ENCODE results near the gene LRP5.

The LRP5 gene

DNA sequence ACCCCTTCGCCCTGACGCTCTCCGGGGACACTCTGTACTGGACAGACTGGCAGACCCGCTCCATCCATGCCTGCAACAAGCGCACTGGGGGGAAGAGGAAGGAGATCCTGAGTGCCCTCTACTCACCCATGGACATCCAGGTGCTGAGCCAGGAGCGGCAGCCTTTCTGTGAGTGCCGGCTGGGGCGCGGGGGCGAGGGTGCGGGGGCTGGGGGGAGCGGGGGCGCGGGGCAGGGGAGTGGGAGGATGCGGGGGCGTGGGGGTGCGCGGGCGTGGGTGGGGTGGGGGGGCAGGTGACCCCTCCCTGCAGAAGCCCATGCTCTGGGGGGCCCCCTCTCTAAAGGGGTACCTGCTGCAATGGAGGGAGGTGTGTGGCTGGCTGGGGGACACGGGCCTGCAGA, 51.4 kb downstream of the LRP5 start:
- no peaks in the 10 kb centered on the region for H3K36me3 ChIP-seq (ENCODE audit: low read length)
- H3K4me2 ChIP-seq (ENCODE audit: low read depth, low read length, poor library complexity, severe bottlenecking), result no peak overlapping the region

DNA sequence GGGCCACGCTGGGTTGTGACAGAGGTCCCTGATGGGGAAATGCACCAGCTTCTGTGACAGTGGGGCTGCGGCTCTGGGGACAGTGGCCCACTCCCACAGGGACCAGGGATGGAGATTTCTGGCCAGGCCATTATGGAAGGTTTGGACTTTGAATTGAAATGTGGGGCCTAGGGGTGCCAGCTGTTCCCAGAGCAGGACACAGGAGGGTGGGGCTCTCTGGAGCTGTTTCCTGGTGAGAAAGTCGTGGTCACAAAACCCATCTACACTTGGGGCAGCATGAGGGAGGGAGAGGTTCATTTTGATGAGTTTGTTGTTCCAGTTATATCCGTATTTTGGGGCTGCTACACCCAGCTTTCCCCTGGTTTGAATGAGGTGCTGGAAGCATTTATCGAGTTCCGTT, 52.2 kb downstream of the LRP5 start:
- no peaks in the 10 kb centered on the region for H3K27me3 ChIP-seq (ENCODE audit: low read length)
- no peaks in the 10 kb centered on the region for H4K20me1 ChIP-seq (ENCODE audit: low read depth, low read length)
- H3K9me3 ChIP-seq (ENCODE audit: insufficient read depth, low read length), result no peaks in the 10 kb centered on the region
- no peak overlapping the region for H3K4me2 ChIP-seq (ENCODE audit: low read depth, low read length, poor library complexity, severe bottlenecking)
- TF ChIP-seq, protein P1, sequence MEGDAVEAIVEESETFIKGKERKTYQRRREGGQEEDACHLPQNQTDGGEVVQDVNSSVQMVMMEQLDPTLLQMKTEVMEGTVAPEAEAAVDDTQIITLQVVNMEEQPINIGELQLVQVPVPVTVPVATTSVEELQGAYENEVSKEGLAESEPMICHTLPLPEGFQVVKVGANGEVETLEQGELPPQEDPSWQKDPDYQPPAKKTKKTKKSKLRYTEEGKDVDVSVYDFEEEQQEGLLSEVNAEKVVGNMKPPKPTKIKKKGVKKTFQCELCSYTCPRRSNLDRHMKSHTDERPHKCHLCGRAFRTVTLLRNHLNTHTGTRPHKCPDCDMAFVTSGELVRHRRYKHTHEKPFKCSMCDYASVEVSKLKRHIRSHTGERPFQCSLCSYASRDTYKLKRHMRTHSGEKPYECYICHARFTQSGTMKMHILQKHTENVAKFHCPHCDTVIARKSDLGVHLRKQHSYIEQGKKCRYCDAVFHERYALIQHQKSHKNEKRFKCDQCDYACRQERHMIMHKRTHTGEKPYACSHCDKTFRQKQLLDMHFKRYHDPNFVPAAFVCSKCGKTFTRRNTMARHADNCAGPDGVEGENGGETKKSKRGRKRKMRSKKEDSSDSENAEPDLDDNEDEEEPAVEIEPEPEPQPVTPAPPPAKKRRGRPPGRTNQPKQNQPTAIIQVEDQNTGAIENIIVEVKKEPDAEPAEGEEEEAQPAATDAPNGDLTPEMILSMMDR (IDR thresholded peaks at IDR 0.05; ENCODE audit: insufficient read depth, low read length, poor library complexity, severe bottlenecking), result no peak
- TF ChIP-seq EZH2phosphoT487 (conservative IDR thresholded peaks at IDR 0.05; ENCODE audit: low read length), result no peak
- H3K27ac ChIP-seq (ENCODE audit: low read depth, low read length), result no peak overlapping the region
- H3F3A ChIP-seq (ENCODE audit: insufficient read depth), result no peaks in the 10 kb centered on the region
- no peak overlapping the region for H3K9ac ChIP-seq (ENCODE audit: low read length)
- no peak overlapping the region for H2AFZ ChIP-seq (ENCODE audit: low read depth, low read length, severe bottlenecking)
- no peaks in the 10 kb centered on the region for H3K79me2 ChIP-seq (ENCODE audit: insufficient read depth, low read length)
- H3K9me2 ChIP-seq (replicated peaks; ENCODE audit: insufficient read depth, low read length), result no peaks in the 10 kb centered on the region
- H3K4me3 ChIP-seq (ENCODE audit: insufficient read depth, low read length, poor library complexity, severe bottlenecking), result no peak overlapping the region
- H3K36me3 ChIP-seq (ENCODE audit: low read length), result no peaks in the 10 kb centered on the region

More for the DNA sequence above, 51.4 kb downstream of the LRP5 start:
- Histone ChIP-seq H3K27ac (ENCODE audit: low read depth, low read length) (no peak overlapping the region), H2AFZ (ENCODE audit: low read depth, low read length, severe bottlenecking) (no peak overlapping the region), H3K79me2 (ENCODE audit: insufficient read depth, low read length) (no peaks in the 10 kb centered on the region), H4K20me1 (ENCODE audit: low read depth, low read length) (no peaks in the 10 kb centered on the region), H3K9ac (ENCODE audit: low read length) (no peak overlapping the region), H3K4me3 (ENCODE audit: insufficient read depth, low read length, poor library complexity, severe bottlenecking) (no peak overlapping the region), H3K9me2 (replicated peaks; ENCODE audit: insufficient read depth, low read length) (no peaks in the 10 kb centered on the region), H3F3A (ENCODE audit: insufficient read depth) (no peaks in the 10 kb centered on the region), H3K27me3 (ENCODE audit: low read length) (no peaks in the 10 kb centered on the region), H3K9me3 (ENCODE audit: insufficient read depth, low read length) (no peaks in the 10 kb centered on the region)
- TF ChIP-seq, protein P1 (IDR thresholded peaks at IDR 0.05; ENCODE audit: insufficient read depth, low read length, poor library complexity, severe bottlenecking), result no peak

DNA sequence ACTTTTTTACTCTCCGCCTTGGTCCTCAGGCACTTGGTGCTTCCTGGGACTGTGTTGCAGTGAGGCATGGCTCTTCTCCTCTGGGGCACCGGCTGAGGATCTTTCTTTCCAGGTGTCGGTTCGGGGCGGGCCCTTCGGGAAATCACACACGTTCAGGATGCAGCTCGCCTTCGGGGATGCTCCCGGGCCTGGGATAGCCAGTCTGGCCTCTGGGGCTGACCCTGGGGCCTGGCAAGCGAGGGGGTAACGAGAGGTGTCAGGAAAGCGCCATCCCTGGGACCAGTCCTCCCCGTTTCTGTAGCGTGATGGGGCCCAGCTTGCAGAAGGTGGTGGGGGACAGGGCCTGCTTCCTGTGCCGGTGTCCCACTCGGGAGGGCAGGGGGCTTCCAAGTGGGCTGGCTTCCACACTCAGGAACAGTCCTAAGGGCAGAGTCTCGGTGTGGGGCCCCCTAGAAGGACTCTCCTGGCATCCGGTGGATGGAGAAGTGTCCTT, 53.6 kb downstream of the LRP5 start:
- Histone ChIP-seq H3K36me3 (ENCODE audit: low read length) (no peaks in the 10 kb centered on the region), H3K4me3 (ENCODE audit: insufficient read depth, low read length, poor library complexity, severe bottlenecking) (no peak overlapping the region), H3K79me2 (ENCODE audit: insufficient read depth, low read length) (no peaks in the 10 kb centered on the region), H3F3A (ENCODE audit: insufficient read depth) (no peaks in the 10 kb centered on the region), H3K9ac (ENCODE audit: low read length) (no peak overlapping the region), H4K20me1 (ENCODE audit: low read depth, low read length) (no peaks in the 10 kb centered on the region), H3K9me2 (replicated peaks; ENCODE audit: insufficient read depth, low read length) (no peaks in the 10 kb centered on the region), H3K27me3 (ENCODE audit: low read length) (no peaks in the 10 kb centered on the region), H3K27ac (ENCODE audit: low read depth, low read length) (no peak overlapping the region), H3K9me3 (ENCODE audit: insufficient read depth, low read length) (no peaks in the 10 kb centered on the region), H3K4me2 (ENCODE audit: low read depth, low read length, poor library complexity, severe bottlenecking) (no peak overlapping the region), H2AFZ (ENCODE audit: low read depth, low read length, severe bottlenecking) (no peak overlapping the region)
- no peak for TF ChIP-seq EZH2phosphoT487 (conservative IDR thresholded peaks at IDR 0.05; ENCODE audit: low read length)
- TF ChIP-seq, protein P1 (IDR thresholded peaks at IDR 0.05; ENCODE audit: insufficient read depth, low read length, poor library complexity, severe bottlenecking), result no peak
